ENCODE data around the gene HBE1.

DNA sequence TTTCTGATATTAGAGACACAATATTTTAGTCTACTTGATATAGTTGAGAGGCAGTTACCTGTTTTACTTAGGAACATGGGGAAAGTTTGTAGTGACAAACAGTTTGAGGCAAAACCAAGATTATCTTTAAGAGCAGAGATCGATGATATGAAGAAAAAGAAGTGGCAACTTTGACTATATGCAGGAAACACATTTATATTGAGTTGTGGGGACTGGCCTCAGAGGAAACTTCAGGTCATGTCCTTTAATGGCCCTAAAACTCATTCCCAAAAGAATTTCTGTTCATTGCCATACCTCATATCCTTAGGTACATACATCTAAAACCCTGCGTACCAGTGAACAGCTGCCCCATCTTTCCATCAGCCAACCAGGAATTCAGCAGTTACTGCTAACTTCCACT, 24.6 kb downstream of the HBE1 start:
- TF ChIP-seq, protein P1, sequence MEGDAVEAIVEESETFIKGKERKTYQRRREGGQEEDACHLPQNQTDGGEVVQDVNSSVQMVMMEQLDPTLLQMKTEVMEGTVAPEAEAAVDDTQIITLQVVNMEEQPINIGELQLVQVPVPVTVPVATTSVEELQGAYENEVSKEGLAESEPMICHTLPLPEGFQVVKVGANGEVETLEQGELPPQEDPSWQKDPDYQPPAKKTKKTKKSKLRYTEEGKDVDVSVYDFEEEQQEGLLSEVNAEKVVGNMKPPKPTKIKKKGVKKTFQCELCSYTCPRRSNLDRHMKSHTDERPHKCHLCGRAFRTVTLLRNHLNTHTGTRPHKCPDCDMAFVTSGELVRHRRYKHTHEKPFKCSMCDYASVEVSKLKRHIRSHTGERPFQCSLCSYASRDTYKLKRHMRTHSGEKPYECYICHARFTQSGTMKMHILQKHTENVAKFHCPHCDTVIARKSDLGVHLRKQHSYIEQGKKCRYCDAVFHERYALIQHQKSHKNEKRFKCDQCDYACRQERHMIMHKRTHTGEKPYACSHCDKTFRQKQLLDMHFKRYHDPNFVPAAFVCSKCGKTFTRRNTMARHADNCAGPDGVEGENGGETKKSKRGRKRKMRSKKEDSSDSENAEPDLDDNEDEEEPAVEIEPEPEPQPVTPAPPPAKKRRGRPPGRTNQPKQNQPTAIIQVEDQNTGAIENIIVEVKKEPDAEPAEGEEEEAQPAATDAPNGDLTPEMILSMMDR (IDR thresholded peaks at IDR 0.05), result no peak
- TF ChIP-seq POLR2A (IDR thresholded peaks at IDR 0.05), result no peak

Data from body of pancreas (tissue), 4 donors.